IPS-18c (cell line): ENCODE data around the gene BCL7B.
"Not testable (repeated sequence)": the region's sequence is repeated elsewhere in the genome, so short reads cannot be mapped to it uniquely, and the experiment has no call there.

Source experiments
- H3K4me3 ChIP-seq: 2 replicates; pipeline ENCODE4 v1.7.0; 2013; ENCODE audit warnings: low read depth, mild to moderate bottlenecking, low read length, moderate library complexity; ENCODE audit not compliant: insufficient read depth
- H3K9me3 ChIP-seq: one replicate; pipeline ENCODE4 v1.6.1; 2013; ENCODE audit warnings: mild to moderate bottlenecking, low read length, moderate library complexity; ENCODE audit not compliant: control insufficient read depth, insufficient read depth

Gene BCL7B

GRCh38 chr7:73557397-73558257 lies at the start of gene BCL7B:
BCL7B (minus strand) TSS chr7:73557690; CDS start chr7:73557578, 112 bp downstream.
- Histone ChIP-seq H3K9me3 (no peaks in the 10 kb centered on the region), H3K4me3 (peak within 1 kb of the TSS; percentile 82)

GRCh38 chr7:73605601-73606220 lies 48.2 kb upstream of the BCL7B start:
- H3K4me3 ChIP-seq: no peak overlapping the region
- no peaks in the 10 kb centered on the region for H3K9me3 ChIP-seq

GRCh38 chr7:73602721-73603651 lies 45.5 kb upstream of the BCL7B start:
- H3K9me3 ChIP-seq: no peaks in the 10 kb centered on the region
- H3K4me3 ChIP-seq: no peak overlapping the region

- Histone ChIP-seq H3K4me3 (no peak overlapping the region), H3K9me3 (no peaks in the 10 kb centered on the region)
Measured at GRCh38 chr7:73599916-73600315, 42.4 kb upstream of the BCL7B start.

- no peak overlapping the region for H3K4me3 ChIP-seq
- no peaks in the 10 kb centered on the region for H3K9me3 ChIP-seq
Measured at GRCh38 chr7:73599151-73599882, 41.8 kb upstream of the BCL7B start.

GRCh38 chr7:73597978-73598782 lies 40.7 kb upstream of the BCL7B start:
- H3K4me3 ChIP-seq: no peak overlapping the region
- H3K9me3 ChIP-seq: no peaks in the 10 kb centered on the region

GRCh38 chr7:73596191-73597065 lies 38.9 kb upstream of the BCL7B start:
- H3K9me3 ChIP-seq: no peaks in the 10 kb centered on the region
- no peak overlapping the region for H3K4me3 ChIP-seq

GRCh38 chr7:73595358-73595757 lies 37.9 kb upstream of the BCL7B start:
- Histone ChIP-seq H3K4me3 (no peak overlapping the region), H3K9me3 (no peaks in the 10 kb centered on the region)

GRCh38 chr7:73593207-73594045 lies 35.9 kb upstream of the BCL7B start:
- H3K9me3 ChIP-seq: no peaks in the 10 kb centered on the region
- no peak overlapping the region for H3K4me3 ChIP-seq

GRCh38 chr7:73586911-73587310 lies 29.4 kb upstream of the BCL7B start:
- no peak overlapping the region for H3K4me3 ChIP-seq
- H3K9me3 ChIP-seq: no peaks in the 10 kb centered on the region

GRCh38 chr7:73585196-73585595 lies 27.7 kb upstream of the BCL7B start:
- no peak overlapping the region for H3K4me3 ChIP-seq
- H3K9me3 ChIP-seq: no peaks in the 10 kb centered on the region

- no peak overlapping the region for H3K4me3 ChIP-seq
- H3K9me3 ChIP-seq: no peaks in the 10 kb centered on the region
Measured at GRCh38 chr7:73582664-73583202, 25.2 kb upstream of the BCL7B start.

- not testable (repeated sequence) for H3K4me3 ChIP-seq, H3K9me3 ChIP-seq
Measured at GRCh38 chr7:73581006-73581405, 23.5 kb upstream of the BCL7B start.

GRCh38 chr7:73578342-73579128 lies 21.0 kb upstream of the BCL7B start, which contains the start of gene TBL2:
TBL2 (minus strand) TSS chr7:73578579; CDS start chr7:73578549, 30 bp downstream.
- Histone ChIP-seq H3K4me3 (peak within 1 kb of the TSS; percentile 91), H3K9me3 (no peaks in the 10 kb centered on the region)
